Tibial nerve (tissue), 3 donors: ENCODE data around the gene SH2B3.

Source experiments
- POLR2A ChIP-seq, 2 donors: fragments of 450-650 bp; IDR thresholded peaks; one replicate each; pipeline ENCODE4 v1.6.1; 2017; ENCODE audit warnings: antibody characterized with exemption in 2 of 2, mild to moderate bottlenecking in 2 of 2, moderate library complexity in 2 of 2
- TF ChIP-seq, protein P1 (sequence below), 5 experiments: fragments of 200-600 bp in 3 of 5; fragments of 450-650 bp in 2 of 5; sonication (generic) in 3 of 5; IDR thresholded peaks; one replicate each; pipeline ENCODE4 v1.5.1; 2016 to 2019; ENCODE audit warnings: antibody characterized with exemption in 5 of 5, mild to moderate bottlenecking in 3 of 5, moderate library complexity in 2 of 5

DNA sequence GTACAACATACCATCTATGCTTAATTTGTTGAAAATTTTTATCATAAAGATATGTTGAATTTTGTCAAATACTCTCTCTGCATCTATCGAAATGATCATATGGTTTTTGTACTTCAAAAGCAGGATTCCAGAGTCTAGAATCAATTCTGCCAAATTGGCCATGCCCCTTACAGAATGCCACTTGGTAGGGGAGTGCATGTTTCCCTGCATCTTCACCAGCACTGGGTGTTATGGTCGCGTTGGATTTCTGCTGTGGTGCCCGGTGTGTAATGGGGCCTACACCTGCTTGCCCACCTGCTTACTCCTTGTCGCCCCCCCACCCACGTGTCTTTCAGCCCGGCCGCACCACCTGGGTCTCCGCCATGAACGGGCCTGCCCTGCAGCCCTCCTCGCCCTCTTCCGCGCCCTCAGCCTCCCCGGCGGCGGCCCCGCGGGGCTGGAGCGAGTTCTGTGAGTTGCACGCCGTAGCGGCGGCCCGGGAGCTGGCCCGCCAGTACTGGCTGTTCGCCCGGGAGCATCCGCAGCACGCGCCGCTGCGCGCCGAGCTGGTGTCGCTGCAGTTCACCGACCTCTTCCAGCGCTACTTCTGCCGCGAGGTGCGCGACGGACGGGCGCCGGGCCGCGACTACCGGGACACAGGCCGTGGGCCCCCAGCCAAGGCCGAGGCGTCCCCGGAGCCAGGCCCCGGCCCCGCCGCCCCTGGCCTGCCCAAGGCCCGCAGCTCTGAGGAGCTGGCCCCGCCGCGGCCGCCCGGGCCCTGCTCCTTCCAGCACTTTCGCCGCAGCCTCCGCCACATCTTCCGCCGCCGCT, 12.3 kb downstream of the SH2B3 start:
- TF ChIP-seq POLR2A (IDR thresholded peaks at IDR 0.05): no peak
- TF ChIP-seq, protein P1, sequence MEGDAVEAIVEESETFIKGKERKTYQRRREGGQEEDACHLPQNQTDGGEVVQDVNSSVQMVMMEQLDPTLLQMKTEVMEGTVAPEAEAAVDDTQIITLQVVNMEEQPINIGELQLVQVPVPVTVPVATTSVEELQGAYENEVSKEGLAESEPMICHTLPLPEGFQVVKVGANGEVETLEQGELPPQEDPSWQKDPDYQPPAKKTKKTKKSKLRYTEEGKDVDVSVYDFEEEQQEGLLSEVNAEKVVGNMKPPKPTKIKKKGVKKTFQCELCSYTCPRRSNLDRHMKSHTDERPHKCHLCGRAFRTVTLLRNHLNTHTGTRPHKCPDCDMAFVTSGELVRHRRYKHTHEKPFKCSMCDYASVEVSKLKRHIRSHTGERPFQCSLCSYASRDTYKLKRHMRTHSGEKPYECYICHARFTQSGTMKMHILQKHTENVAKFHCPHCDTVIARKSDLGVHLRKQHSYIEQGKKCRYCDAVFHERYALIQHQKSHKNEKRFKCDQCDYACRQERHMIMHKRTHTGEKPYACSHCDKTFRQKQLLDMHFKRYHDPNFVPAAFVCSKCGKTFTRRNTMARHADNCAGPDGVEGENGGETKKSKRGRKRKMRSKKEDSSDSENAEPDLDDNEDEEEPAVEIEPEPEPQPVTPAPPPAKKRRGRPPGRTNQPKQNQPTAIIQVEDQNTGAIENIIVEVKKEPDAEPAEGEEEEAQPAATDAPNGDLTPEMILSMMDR (IDR thresholded peaks at IDR 0.05): no peak
